ENCODE measurements around the gene VAPA. TPM values are rescaled to one million over a fixed set of nuclear protein-coding genes. Genes with fewer than 3 reads are reported as not detected.

VAPA gene
- total and polyA plus RNA-seq, 9 of the 15 experiments (the other 6 are each of a cell fraction or from before 2014, with no cell fraction given): 219 to 902 (median 526) TPM

GRCh38 chr18:9905401-9905922 is 8.4 kb upstream of the VAPA start:
- CTCF ChIA-PET (ENCODE audit: low intra/inter-chr PET ratio): no interaction called here
- Histone ChIP-seq H3K9me1 (ENCODE audit: control insufficient read depth, insufficient read depth, low read length) (no peaks in the 10 kb centered on the region), H3K9me3 (replicated peaks; ENCODE audit: control insufficient read depth, insufficient read depth, low read depth, low read length) (no peaks in the 10 kb centered on the region), H3K27ac (ENCODE audit: extremely low read depth, low read depth, low read length) (peak overlapping the region; percentile 5; the same call in 2 of the 3 replicates), H3K4me3 (no peak overlapping the region), H3K4me2 (ENCODE audit: insufficient read depth, low read length) (peak overlapping the region; percentile 53; the same call in 1 of the 2 replicates), H3K4me1 (replicated peaks in 1 of 2; ENCODE audit: control insufficient read depth in 2 of 2, insufficient read depth in 2 of 2, low read length in 2 of 2) (peaks cover 11 to 47% of the 10 kb centered on the region in 2 experiments), H3K36me3 (ENCODE audit: control insufficient read depth, insufficient read depth, low read length) (no peaks in the 10 kb centered on the region), H3K27me3 (ENCODE audit: control insufficient read depth in 2 of 2, insufficient read depth in 2 of 2, low read length in 2 of 2) (no peaks in the 10 kb centered on the region), H4K20me1 (replicated peaks; ENCODE audit: control insufficient read depth, insufficient read depth, low read length) (no peaks in the 10 kb centered on the region), H2AFZ (ENCODE audit: low read depth, low read length) (peak overlapping the region; percentile 92), H3K9ac (ENCODE audit: insufficient read depth in 1 of 2, low read depth in 2 of 2, low read length in 2 of 2) (peak overlapping the region in 1 of 2 experiments; percentile 24; a peak in 2 of 4 replicates), H3K79me2 (ENCODE audit: control insufficient read depth, insufficient read depth, low read length) (no peaks in the 10 kb centered on the region)
- DNase-seq (ENCODE audit: extremely low read depth in 1 of 4, low spot score in 3 of 4): peak in 1 of 4 experiments; percentile 31
- POLR2A ChIA-PET: interaction anchor here (0.5 to 2.6 kb wide), 9 partner anchors 8 to 285 kb away, joined by 3 to 12 read pairs (median 5); partner anchors contain the start of genes TXNDC2 and VAPA
- intact Hi-C loops (cut with micrococcal nuclease): no loop called here
- FAIRE-seq: peak; percentile 26
- peak; percentile 51 for ATAC-seq
- BruUV-seq (replicated peaks): no TSS peak
- WGBS (ENCODE audit: insufficient coverage, low coverage, missing lambda C conversion rate): 20% methylated on average over 5 of the region's 5 CpGs
- in situ Hi-C loops (cut with MboI): no loop called here
- TF ChIP-seq SNAPC5 (CRISPR knock-in tag; IDR thresholded peaks at IDR 0.05) (no peak), SMARCE1 (IDR thresholded peaks at IDR 0.05) (no peak), MEF2A (IDR thresholded peaks at IDR 0.05; ENCODE audit: control insufficient read depth, low read depth, low read length) (0 out of 2 replicates have a peak, but pooled peaks have one; percentile 5), LEF1 (IDR thresholded peaks at IDR 0.05) (peak; percentile 31; the same call in 1 of the 2 replicates), HDAC2 (IDR thresholded peaks at IDR 0.05) (peak; percentile 59; the same call in 1 of the 2 replicates), TAL1 (IDR thresholded peaks at IDR 0.05) (peak; percentile 60), MLLT1 (IDR thresholded peaks at IDR 0.05) (no peak), CEBPG (CRISPR knock-in tag; IDR thresholded peaks at IDR 0.05) (peak; percentile 73), CEBPG (tag; conservative IDR thresholded peaks at IDR 0.05 in 1 of 2, IDR thresholded peaks at IDR 0.05 in 1 of 2) (peak; percentile 74 to 86), ID3 (CRISPR knock-in tag; IDR thresholded peaks at IDR 0.05) (no peak), ID3 (tag; IDR thresholded peaks at IDR 0.05) (no peak), ZNF639 (CRISPR knock-in tag; conservative IDR thresholded peaks at IDR 0.05 in 1 of 2, IDR thresholded peaks at IDR 0.05 in 1 of 2) (0 out of 4 replicates have a peak, but pooled peaks of 1 of the 2 experiments have one; percentile 36), GTF3C2 (IDR thresholded peaks at IDR 0.05; ENCODE audit: borderline replicate concordance, extremely low read depth, insufficient read length) (no peak), BCL6 (CRISPR knock-in tag; IDR thresholded peaks at IDR 0.05) (peak; percentile 55; the same call in 1 of the 2 replicates), MAZ (CRISPR knock-in tag; conservative IDR thresholded peaks at IDR 0.05 in 1 of 2, IDR thresholded peaks at IDR 0.05 in 1 of 2) (0 out of 4 replicates have a peak, but pooled peaks of 1 of the 2 experiments have one; percentile 22)
